ENCODE results near the gene CRHR1. TPM values are rescaled to one million over a fixed set of nuclear protein-coding genes. Genes with fewer than 3 reads are reported as not detected.
A peak's percentile ranks its signal among the peaks of the same experiment; 100 is the strongest.

CRHR1 gene
- polyA plus RNA-seq, 3 donors: not detected

GRCh38 chr17:45759761-45760160 lies 24.4 kb upstream of the CRHR1 start:
- DNase-seq: no peak

DNA sequence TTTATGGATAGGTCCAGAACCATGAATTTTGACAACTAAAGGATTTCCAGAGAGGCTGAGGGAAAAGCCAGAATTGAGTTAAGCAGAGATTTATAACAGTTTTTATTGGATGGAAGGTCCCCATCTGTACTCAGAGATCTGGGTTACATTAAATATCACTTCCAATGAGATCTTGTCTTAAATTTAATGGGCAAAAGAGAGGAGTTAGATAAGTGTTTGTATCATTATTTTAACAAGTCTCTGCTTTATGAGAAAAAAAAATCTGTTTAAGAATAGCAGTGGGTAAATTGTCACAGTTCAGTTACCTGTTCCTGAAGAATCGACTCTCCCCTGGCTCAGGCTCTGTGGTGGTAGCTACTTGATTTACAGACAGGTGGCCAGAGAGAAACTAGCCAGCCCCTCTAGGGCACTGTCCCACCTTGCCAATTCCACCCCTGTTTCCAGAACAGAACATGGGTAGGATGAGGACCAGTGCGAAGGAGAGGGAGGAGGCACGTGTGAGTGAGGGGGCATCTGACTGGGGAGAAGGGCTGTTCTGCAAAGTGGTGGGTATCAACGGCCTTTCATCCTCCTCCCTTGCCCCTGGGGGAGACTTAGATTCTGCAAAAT lies 22.1 kb upstream of the CRHR1 start:
- H3K27me3 Mint-ChIP-seq (ENCODE audit: low read depth in 3 of 3): peaks cover 6 to 31% (median 15%) of the 10 kb centered on the region in 3 donors
- H3K4me1 Mint-ChIP-seq: no peaks in the 10 kb centered on the region
- Histone ChIP-seq H3K4me1 (ENCODE audit: control insufficient read depth in 1 of 2, insufficient read depth in 2 of 2, low read length in 2 of 2) (no peaks in the 10 kb centered on the region), H3K4me2 (replicated peaks; ENCODE audit: extremely low read depth, low read length, poor library complexity, severe bottlenecking) (no peak overlapping the region), H3K9ac (ENCODE audit: insufficient read depth, low read length, poor library complexity, severe bottlenecking) (no peak overlapping the region), H4K20me1 (ENCODE audit: insufficient read depth, low read length) (no peaks in the 10 kb centered on the region), H3K36me3 (replicated peaks in 1 of 2; ENCODE audit: control insufficient read depth in 1 of 2, insufficient read depth in 2 of 2, low read length in 2 of 2) (no peaks in the 10 kb centered on the region), H3K4me3 (replicated peaks in 1 of 3; ENCODE audit: low read depth in 2 of 3, low read length in 3 of 3) (no peak overlapping the region), H3K79me2 (ENCODE audit: insufficient read depth, low read length) (no peaks in the 10 kb centered on the region), H2AFZ (ENCODE audit: insufficient read depth, low read depth, low read length, poor library complexity, severe bottlenecking) (no peak overlapping the region), H3K27me3 (ENCODE audit: control insufficient read depth in 2 of 2, insufficient read depth in 2 of 2, low read length in 2 of 2) (peaks cover 0 to 2% of the 10 kb centered on the region in 2 donors), H3K27ac (ENCODE audit: low read depth in 1 of 2, low read length in 2 of 2) (no peak overlapping the region), H3K9me3 (replicated peaks in 1 of 2; ENCODE audit: control insufficient read depth in 1 of 2, insufficient read depth in 1 of 2, low read length in 2 of 2) (no peaks in the 10 kb centered on the region)
- H3K9me3 Mint-ChIP-seq: peaks cover 0 to 2% (median 0%) of the 10 kb centered on the region in 7 donors
- H3K27ac Mint-ChIP-seq: peak overlapping the region in 1 of 7 donors; percentile 61
- intact Hi-C loops (cut with micrococcal nuclease): no loop called here
- DNase-seq: no peak
- WGBS (ENCODE audit: insufficient coverage): no CpG with 5 or more reads among the region's 4 CpGs
- no peak overlapping the region for H3K4me3 Mint-ChIP-seq
- H3K36me3 Mint-ChIP-seq: no peaks in the 10 kb centered on the region
- TF ChIP-seq CTCF (IDR thresholded peaks at IDR 0.05): no peak

More at GRCh38 chr17:45759761-45760160, 24.4 kb upstream of the CRHR1 start:
- intact Hi-C loops (cut with micrococcal nuclease): no loop called here
- peaks cover 0 to 2% (median 0%) of the 10 kb centered on the region in 7 donors for H3K9me3 Mint-ChIP-seq
- Histone ChIP-seq H4K20me1 (ENCODE audit: insufficient read depth, low read length) (no peaks in the 10 kb centered on the region), H3K4me2 (replicated peaks; ENCODE audit: extremely low read depth, low read length, poor library complexity, severe bottlenecking) (no peak overlapping the region), H3K9me3 (replicated peaks in 1 of 2; ENCODE audit: control insufficient read depth in 1 of 2, insufficient read depth in 1 of 2, low read length in 2 of 2) (no peaks in the 10 kb centered on the region), H3K36me3 (replicated peaks in 1 of 2; ENCODE audit: control insufficient read depth in 1 of 2, insufficient read depth in 2 of 2, low read length in 2 of 2) (no peaks in the 10 kb centered on the region), H3K27ac (ENCODE audit: low read depth in 1 of 2, low read length in 2 of 2) (no peak overlapping the region), H3K9ac (ENCODE audit: insufficient read depth, low read length, poor library complexity, severe bottlenecking) (no peak overlapping the region), H3K27me3 (ENCODE audit: control insufficient read depth in 2 of 2, insufficient read depth in 2 of 2, low read length in 2 of 2) (no peaks in the 10 kb centered on the region), H2AFZ (ENCODE audit: insufficient read depth, low read depth, low read length, poor library complexity, severe bottlenecking) (no peak overlapping the region), H3K4me3 (replicated peaks in 1 of 3; ENCODE audit: low read depth in 2 of 3, low read length in 3 of 3) (no peak overlapping the region), H3K79me2 (ENCODE audit: insufficient read depth, low read length) (no peaks in the 10 kb centered on the region), H3K4me1 (ENCODE audit: control insufficient read depth in 1 of 2, insufficient read depth in 2 of 2, low read length in 2 of 2) (no peaks in the 10 kb centered on the region)
- WGBS (ENCODE audit: insufficient coverage): 81% methylated on average over 2 of the region's 3 CpGs
- H3K27me3 Mint-ChIP-seq (ENCODE audit: low read depth in 3 of 3): peaks cover 15 to 41% (median 16%) of the 10 kb centered on the region in 3 donors
- H3K36me3 Mint-ChIP-seq: no peaks in the 10 kb centered on the region
- H3K4me3 Mint-ChIP-seq: no peak overlapping the region
- no peak for TF ChIP-seq CTCF (IDR thresholded peaks at IDR 0.05)
- H3K4me1 Mint-ChIP-seq: no peaks in the 10 kb centered on the region
- H3K27ac Mint-ChIP-seq: no peak overlapping the region

Measured in CD14-positive monocyte (primary cell).